Stomach (tissue), 4 donors: ENCODE results near the gene SYT3.

ENCODE experiments used
- CTCF ChIP-seq, 7 experiments: fragments of 450-650 bp in 4 of 7; fragments of 200-600 bp in 3 of 7; sonication (generic) in 3 of 7; IDR thresholded peaks; one replicate each; pipeline ENCODE4 v1.5.1; 2016 to 2019; ENCODE audit warnings: antibody characterized with exemption in 7 of 7, control low read depth in 2 of 7, mild to moderate bottlenecking in 1 of 7
- POLR2AphosphoS5 ChIP-seq, 3 donors: sonication (generic); formaldehyde crosslinking; IDR thresholded peaks; one replicate each; pipeline ENCODE4 v1.6.1; 2016; ENCODE audit warnings: antibody characterized with exemption in 3 of 3

DNA sequence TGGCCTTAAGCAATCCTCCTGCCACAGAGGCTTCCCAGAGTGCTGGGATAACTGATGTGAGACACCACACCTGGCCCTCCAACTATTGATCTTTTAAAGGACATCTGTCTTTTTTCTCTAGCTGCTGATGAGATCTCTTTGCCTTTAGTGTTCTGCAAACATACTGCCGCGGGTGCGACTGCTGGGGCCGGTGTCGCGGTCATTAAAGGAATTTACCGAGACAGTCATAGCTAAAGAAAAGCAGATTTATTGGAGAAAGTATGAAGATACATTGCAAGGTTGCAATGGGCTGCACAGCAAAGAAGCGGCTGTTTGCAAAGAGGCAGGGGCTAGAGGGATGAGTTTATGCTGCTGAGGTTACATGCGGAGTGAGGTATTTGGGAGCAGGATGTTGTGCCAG is 40.3 kb downstream of the SYT3 start:
- TF ChIP-seq POLR2AphosphoS5 (IDR thresholded peaks at IDR 0.05) (no peak), CTCF (IDR thresholded peaks at IDR 0.05) (no peak)
